RCC 7860 (cell line): ENCODE data around the gene CRLF1.

ENCODE experiments used
- DNase-seq: peaks from one replicate; pipeline ENCODE4 v3.0.0-alpha.2; 2015; ENCODE audit warnings: low spot score
- FAIRE-seq: peaks from 2 replicates; lab custom pipeline; 2012; peaks lifted over from hg19 to GRCh38; lab: Jason Lieb, UNC

The CRLF1 gene

GRCh38 chr19:18606281-18607225 is at the start of gene CRLF1:
Gene CRLF1, minus strand, starts transcription at chr19:18606799. Its CDS starts 143 bp downstream, at chr19:18606656.
- DNase-seq (no peak), FAIRE-seq (no peak)

GRCh38 chr19:18655173-18655844 is 48.7 kb upstream of the CRLF1 start:
- FAIRE-seq = no peak
- DNase-seq = no peak

- DNase-seq = no peak
- FAIRE-seq = no peak
These were observed 47.9 kb upstream of the CRLF1 start for GRCh38 chr19:18654469-18654868.

GRCh38 chr19:18653853-18654252 is 47.3 kb upstream of the CRLF1 start:
- no peak for DNase-seq
- FAIRE-seq = no peak

- no peak for FAIRE-seq
- DNase-seq = no peak
These were observed 45.1 kb upstream of the CRLF1 start for GRCh38 chr19:18651733-18652132.

- FAIRE-seq (no peak), DNase-seq (no peak)
These were observed 44.7 kb upstream of the CRLF1 start for GRCh38 chr19:18651300-18651699.

GRCh38 chr19:18650468-18651041 is 44.0 kb upstream of the CRLF1 start:
- FAIRE-seq (no peak), DNase-seq (no peak)

GRCh38 chr19:18650021-18650390 is 43.4 kb upstream of the CRLF1 start:
- no peak for DNase-seq
- FAIRE-seq = no peak

GRCh38 chr19:18649371-18650020 is 42.9 kb upstream of the CRLF1 start:
- FAIRE-seq (no peak), DNase-seq (no peak)

- DNase-seq (no peak), FAIRE-seq (no peak)
These were observed 42.3 kb upstream of the CRLF1 start for GRCh38 chr19:18648973-18649315.

- no peak for DNase-seq
- no peak for FAIRE-seq
These were observed 41.2 kb upstream of the CRLF1 start for GRCh38 chr19:18647807-18648206.

- no peak for DNase-seq
- no peak for FAIRE-seq
These were observed 40.8 kb upstream of the CRLF1 start for GRCh38 chr19:18647371-18647767.

- FAIRE-seq (no peak), DNase-seq (no peak)
These were observed 40.2 kb upstream of the CRLF1 start for GRCh38 chr19:18646535-18647370.

GRCh38 chr19:18645035-18645511 is 38.5 kb upstream of the CRLF1 start:
- no peak for FAIRE-seq
- DNase-seq = no peak

GRCh38 chr19:18644196-18645034 is 37.8 kb upstream of the CRLF1 start:
- no peak for DNase-seq
- FAIRE-seq = no peak

- DNase-seq (no peak), FAIRE-seq (no peak)
These were observed 33.2 kb upstream of the CRLF1 start for GRCh38 chr19:18639706-18640243.

GRCh38 chr19:18637673-18638630 is 31.4 kb upstream of the CRLF1 start:
- FAIRE-seq (no peak), DNase-seq (no peak)
